Measurements from ENCODE around the gene MDGA2.
"Not testable (repeated sequence)": the region's sequence is repeated elsewhere in the genome, so short reads cannot be mapped to it uniquely, and the experiment has no call there.

Gene MDGA2

DNA sequence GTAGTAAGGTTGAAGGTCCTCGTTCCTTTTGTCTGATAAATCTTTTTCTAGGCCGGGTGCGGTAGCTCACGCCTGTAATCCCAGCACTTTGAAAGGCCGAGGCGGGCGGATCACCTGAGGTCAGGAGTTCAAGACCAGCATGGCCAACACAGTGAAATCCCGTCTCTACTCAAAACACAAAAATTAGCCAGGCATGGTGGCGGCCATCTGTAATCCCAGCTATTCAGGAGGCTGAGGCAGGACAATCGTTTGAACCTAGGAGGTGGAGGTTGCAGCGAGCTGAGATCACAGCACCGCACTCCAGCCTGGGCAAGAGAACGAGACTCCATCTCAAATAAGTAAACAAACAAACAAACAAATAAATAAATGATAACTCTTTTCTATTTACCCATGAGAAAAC, 51.3 kb downstream of the MDGA2 start:
- in situ Hi-C loops (cut with HindIII; ENCODE audit: low sequenced_read_pairs), result not testable (repeated sequence)

DNA sequence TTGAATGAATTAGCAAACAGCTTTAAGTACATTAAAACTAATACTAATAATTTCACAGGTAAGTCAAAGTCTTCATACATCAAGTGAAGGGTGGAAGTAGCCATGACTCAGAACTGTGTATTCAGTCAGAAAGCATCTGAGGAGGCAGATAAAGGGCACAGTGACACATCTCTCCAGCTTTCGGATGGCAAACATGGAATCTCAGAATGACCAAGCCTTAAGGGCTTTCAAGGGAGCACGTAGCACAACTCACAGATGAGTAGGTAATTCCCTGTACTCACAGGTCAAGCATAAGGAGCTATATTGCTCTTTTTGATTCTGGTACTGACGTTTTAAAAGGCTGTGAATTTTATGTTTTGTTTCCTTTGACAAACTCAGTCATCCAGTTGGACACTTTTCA, 56.0 kb downstream of the MDGA2 start:
- in situ Hi-C loops (cut with HindIII; ENCODE audit: low sequenced_read_pairs), result no loop called here

DNA sequence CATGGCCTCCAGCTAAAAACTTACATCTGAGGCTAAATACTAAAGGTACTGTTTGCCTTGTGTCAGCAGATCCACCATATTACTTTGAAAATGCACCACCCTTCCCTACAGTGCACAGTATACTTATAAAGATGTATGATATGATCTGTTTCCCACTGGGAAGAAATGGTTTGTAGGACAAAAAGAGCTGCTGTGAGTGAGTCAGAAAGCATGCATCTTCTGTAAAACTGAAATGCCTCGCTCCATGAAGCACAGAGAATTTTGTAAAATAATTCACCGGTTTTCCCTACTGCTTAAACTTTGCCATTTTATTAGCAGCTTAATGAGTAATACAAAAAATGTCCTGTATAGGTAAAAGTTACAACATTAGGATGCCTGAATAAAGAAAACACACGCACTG, 68.8 kb downstream of the MDGA2 start:
- in situ Hi-C loops (cut with HindIII; ENCODE audit: low sequenced_read_pairs), result no loop called here

DNA sequence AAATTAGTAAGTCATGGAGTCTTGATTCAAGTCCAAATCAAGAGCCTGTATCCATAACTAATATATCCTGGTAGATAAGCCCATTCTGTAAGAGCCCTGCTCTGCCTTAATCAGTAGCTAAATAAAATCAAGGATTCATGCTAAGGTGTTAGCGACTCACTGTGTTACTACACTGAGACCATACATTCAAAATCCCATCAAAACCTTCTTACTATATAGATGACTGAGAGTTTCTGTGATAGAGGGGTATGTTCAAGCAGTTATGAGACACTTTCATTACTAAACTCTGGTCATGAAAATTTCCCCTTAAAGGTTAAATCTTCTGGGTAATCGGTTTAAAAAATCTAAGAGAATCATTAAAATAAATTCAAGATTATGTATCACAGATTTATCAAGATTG, 78.5 kb downstream of the MDGA2 start:
- in situ Hi-C loops (cut with HindIII; ENCODE audit: low sequenced_read_pairs), result no loop called here

DNA sequence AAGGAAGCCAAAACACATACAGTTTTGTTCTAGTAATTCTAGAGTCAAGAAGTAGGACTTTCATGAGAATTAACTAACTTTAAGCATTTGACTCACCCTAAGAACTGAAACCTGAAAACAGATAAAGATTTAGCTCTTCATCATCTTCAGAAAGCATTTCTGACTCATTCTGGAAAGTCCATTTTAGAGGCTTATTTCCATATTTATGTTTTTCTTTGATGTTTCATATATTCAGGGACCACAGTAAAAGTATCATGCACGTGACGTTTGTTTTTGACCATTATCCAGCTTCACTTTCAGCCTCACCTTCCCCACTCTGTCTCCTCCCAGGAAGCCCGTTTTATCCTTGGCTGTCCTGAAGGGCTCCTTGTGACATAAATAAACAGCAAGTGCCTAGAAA, 79.2 kb downstream of the MDGA2 start:
- in situ Hi-C loops (cut with HindIII; ENCODE audit: low sequenced_read_pairs), result no loop called here

DNA sequence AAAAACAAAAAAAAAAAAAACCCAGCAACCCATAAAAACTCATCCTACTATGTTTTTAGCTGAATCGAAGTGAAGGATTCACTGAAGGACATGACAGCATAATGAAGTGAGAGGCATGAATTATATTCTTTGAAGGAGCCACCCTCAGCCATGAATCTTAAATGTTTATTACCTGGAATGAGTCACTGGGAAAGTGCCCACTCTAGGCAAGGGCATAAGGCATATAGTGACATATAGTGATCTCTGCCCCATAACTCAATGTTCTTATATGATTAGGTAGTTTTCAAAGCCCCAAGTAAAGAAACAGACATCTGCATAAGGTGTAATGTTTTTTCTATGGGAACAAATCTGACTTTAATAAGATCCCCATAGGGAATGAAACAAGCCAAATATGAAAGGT, 79.9 kb downstream of the MDGA2 start:
- in situ Hi-C loops (cut with HindIII; ENCODE audit: low sequenced_read_pairs), result no loop called here

DNA sequence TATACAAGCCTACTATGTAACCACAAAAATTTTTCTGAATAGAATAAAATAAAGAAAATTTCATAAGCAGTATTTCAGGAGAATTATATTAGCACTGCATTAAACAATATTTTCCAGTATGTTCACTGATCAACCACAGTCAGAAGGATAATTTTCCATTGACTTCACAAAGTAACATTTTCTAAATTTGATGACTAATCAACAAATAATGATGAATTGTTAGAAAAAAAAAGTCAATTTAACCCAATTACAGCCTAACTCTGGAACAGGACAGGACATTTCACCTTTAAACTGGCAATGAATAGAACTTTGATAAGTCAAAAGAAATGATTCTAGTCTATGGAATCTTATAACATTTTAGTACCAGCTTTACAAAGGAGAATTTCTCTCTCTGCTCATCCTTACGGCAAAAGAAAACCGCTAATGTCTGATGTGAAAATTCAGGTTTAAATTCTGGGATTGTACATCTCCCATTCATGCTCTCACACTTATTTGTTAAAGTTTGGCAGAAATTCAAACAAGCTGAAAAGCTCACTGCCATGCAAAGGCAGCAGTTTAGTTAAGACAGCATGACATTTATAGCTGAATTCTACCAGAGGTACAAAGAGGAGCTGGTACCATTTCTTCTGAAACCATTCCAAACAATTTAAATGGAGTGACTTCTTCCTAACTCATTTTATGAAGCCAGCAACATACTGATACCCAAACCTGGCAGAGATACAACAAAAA, 84.5 kb downstream of the MDGA2 start:
- in situ Hi-C loops (cut with HindIII; ENCODE audit: low sequenced_read_pairs), result no loop called here

DNA sequence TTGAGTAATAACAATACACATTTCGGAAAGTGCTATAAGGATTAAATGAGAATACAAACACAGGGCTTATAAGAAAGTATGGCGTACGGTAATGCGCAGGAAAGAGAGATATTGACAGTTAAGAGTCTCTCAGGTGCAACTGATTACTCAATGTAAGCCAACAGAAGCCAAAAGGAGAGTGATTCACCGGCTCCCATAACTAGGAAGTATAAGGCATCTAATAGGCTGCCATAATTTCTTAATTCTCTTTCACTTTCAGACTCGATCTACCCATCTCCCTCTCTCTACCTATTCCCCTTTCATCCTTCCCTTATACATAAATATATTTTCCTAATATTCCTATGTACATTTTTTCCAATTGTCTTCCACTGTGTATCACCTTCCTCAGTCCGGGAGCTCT, 90.0 kb downstream of the MDGA2 start:
- in situ Hi-C loops (cut with HindIII; ENCODE audit: low sequenced_read_pairs), result no loop called here

DNA sequence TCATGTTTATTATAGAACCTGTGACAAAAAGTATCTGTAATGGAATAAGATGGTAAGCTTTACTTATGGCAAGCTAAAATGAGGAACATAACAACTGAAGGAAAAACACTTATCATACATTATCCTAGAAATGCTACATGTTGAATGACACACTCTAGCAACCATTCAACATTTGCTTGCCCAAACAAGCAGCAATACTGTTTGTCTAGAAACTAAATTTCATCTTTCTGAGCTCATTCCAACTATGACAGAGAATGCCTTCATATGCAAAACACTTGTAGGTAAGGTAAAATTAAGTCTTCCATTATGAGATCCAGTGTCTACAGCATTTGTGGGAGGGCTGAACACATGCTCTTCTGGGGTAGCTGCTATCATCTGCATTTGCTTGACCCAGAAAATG, 108.1 kb downstream of the MDGA2 start:
- in situ Hi-C loops (cut with HindIII; ENCODE audit: low sequenced_read_pairs), result no loop called here

DNA sequence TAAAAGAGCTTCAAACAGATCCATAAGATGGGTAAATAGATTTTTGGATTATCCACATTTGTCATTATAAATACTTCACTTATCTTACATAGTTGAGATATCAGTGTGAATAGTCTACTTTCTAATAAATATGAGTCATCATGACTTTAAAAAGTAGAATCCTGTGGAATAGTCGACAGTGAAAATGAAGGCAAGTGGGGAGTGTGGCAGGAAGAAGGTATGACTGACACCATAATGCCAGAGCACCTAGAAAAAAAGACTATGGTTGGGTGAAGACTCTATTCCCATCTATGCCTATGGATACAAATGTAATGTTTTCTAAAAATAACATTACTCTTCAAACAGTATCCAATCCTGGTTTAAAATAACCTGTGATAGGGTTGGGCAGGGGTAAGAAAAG, 117.5 kb downstream of the MDGA2 start:
- in situ Hi-C loops (cut with HindIII; ENCODE audit: low sequenced_read_pairs), result no loop called here

DNA sequence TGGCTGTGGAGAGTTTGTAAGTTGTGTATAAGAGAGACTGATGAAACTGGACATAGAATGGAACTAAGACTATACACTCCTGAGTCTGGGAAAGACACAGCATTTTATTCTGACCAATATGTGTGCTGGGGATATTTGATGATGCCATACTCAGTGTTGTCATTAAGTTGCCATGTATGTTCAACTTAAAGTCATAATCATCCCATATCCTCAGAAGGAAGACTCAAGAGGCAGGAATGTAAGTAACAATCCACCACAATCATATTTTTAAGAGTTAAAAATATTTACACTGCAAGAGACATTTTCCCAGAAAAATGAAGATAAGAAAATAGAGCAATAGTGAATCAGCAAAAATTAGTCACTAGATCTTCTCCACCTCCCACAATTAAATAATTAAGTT, 120.1 kb downstream of the MDGA2 start:
- in situ Hi-C loops (cut with HindIII; ENCODE audit: low sequenced_read_pairs), result no loop called here

DNA sequence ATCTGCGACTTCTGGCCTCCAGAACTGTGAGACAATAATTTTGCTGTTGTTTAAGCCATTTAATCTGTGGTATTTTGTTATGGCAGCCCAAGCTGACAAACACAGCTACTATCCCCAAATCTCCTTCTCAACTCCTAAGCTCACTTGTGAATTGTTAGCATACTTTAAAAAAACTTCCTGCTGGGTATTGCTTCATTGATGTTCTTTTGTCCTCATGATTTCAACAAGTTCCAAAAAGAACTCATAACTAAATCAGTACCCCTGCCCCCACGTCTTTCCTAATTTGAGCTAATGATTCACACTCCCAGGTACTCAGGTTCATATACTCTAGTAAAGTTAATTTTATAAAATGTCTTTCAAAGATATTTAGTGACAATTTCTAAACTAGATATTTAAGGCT, 125.5 kb downstream of the MDGA2 start:
- in situ Hi-C loops (cut with HindIII; ENCODE audit: low sequenced_read_pairs), result no loop called here

DNA sequence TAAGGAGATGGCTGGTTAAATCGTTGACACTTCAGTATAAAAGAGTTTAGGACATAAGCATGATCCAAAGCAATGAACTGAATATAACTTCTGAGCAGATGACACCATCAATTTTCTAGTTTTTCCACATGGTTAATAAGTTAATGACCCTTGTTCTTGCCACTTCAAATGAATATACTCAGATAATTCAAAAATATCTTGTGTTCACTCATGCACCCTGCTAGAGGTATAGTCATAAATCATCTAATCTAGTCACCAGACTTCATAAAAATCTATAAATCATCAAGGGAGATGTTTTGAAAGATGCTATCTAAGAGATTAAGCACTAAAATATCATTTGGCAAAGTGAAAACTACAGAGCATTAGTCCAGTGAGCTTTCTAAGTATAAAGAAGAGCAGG, 131.9 kb downstream of the MDGA2 start:
- in situ Hi-C loops (cut with HindIII; ENCODE audit: low sequenced_read_pairs), result no loop called here

DNA sequence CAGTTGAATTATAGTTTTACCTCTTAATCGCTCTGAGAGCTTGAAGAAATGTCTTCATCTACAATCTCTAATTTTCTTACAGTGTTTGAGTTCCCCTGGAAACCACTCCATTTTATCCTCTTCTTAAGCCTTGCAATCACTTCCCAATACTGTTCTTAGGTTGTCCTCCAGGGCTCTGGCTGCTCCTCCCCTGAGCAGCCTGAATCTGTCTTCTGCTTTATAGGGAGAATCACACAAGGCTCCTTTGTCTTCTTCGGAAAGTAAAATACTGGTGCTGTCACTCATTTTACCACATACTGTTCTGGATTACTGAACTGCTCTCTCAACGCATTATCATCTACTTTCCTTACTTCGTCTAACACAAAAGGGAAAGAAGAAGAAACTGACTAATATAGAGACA, 133.7 kb downstream of the MDGA2 start:
- in situ Hi-C loops (cut with HindIII; ENCODE audit: low sequenced_read_pairs), result no loop called here

DNA sequence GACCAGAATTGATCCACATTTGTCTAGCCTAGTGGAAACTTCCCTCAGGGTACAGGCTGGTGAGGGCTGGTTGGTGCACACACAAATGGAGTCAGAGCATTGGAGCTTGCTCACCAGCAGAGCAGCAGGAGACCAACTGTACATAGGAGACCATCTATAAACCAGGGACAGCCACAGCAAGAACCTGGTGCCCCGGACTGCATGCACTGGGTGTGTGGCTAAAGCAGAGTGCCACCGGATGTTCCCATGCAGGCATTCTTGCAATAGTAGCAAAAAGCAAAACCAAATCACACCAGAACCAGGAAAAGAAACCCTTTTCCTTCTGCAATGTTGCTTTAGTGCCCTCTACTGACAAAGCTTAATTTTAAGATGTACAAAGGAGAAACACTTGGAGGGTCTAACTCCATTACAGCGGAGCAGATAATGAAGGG, 136.4 kb downstream of the MDGA2 start:
- in situ Hi-C loops (cut with HindIII; ENCODE audit: low sequenced_read_pairs), result no loop called here

DNA sequence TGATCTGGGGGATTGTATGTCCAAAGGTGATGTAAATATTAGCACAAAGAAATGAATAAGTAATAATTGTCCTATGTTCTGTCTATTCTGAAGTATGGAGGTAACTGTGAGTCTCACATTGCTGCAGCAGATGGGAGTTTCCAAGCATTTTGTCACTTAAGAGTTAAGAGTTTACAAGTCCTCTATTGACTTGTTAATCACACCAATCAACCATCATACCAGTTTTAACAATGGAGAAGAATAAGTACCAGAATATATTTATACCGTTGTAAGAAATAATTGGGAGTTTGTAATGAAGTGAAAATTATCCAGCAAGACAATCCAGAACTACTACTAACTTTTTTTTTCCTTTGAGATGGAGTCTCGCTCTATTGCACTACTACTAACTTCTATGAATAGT, 139.1 kb downstream of the MDGA2 start:
- in situ Hi-C loops (cut with HindIII; ENCODE audit: low sequenced_read_pairs), result no loop called here

DNA sequence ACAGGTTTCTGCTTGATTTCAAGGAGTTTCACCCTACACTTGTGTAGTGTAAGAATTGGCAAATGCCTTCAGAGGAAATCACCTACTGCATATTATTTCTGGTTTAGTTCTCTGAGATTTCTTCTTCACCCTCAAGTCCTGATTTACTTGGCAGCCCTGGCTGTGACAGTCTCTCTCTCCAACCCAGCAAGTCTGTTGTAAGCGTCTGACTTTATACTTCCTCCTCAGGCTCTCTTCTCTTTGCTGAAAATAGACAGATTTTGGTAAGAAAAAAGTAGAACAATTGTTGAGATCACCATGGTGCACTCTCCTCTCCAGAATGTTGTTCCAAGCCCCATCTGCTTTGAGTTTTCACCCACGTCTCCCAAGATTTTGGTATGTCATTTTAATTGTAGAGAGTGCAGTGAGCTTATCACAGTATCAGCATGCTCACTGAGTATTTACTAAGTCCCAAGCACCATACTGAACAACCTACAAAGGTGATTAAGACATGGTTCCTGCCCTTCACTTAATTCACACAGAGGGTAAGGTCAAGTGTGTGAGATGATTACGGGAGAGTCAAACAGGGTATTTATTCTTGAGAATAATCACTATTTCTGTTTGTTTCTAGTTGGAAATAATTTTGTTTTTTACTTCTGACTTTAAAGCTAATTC, 148.7 kb downstream of the MDGA2 start:
- in situ Hi-C loops (cut with HindIII; ENCODE audit: low sequenced_read_pairs), result no loop called here

DNA sequence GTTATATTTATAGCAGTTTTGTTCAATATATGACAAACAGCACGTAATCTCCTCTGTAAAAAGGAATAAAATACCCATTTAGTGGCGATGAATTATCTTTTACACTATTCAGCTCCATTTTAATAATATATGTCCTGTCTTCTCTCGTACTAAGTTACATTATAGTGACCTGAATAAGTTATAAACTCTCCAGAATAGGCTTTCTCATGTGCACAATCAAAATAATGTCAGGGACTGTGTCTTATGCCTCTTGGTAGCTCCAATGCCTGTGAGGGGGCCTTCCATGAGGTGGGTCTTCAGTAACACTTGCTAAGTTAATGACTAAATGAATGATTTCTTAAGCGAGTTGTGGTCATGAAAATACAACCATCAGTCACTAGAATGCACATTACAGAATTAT, 150.9 kb downstream of the MDGA2 start:
- in situ Hi-C loops (cut with HindIII; ENCODE audit: low sequenced_read_pairs), result no loop called here

DNA sequence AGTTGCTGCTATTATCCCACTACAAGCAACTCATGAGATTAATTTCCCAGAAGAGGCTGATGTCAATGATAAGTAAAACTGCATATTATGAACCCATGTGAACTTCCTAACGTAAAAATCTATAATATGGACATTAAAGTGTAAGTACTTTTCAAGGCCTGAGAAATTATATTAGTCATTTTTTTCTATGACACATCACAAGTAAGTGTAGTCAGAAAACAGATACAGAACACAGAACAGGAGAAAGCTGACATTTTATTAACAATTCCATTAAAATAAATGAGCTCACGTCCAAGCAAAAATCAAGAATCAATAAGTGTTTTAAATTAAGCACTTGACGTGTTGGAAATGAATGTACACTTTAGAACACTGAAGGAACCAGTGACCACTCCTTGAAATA, 155.0 kb downstream of the MDGA2 start:
- in situ Hi-C loops (cut with HindIII; ENCODE audit: low sequenced_read_pairs), result no loop called here

DNA sequence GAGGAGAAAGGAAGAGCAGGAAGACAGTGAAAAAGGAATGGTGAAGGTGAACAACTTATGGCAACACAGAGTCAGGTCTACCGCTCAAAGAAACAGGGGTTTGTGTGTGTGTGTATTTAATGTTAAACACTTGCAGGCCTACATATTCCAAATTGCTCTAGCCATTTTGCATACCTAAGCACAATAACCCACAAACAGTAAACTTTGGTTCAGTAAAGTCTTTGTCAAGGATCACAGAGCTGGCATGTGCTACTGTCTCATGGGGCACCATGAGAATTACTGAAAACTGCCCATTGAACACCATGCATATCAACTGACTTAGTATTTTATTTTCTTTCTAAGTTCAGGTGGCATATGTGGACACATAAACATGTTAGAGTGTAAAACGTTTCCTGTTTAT, 163.6 kb downstream of the MDGA2 start:
- in situ Hi-C loops (cut with HindIII; ENCODE audit: low sequenced_read_pairs), result no loop called here

DNA sequence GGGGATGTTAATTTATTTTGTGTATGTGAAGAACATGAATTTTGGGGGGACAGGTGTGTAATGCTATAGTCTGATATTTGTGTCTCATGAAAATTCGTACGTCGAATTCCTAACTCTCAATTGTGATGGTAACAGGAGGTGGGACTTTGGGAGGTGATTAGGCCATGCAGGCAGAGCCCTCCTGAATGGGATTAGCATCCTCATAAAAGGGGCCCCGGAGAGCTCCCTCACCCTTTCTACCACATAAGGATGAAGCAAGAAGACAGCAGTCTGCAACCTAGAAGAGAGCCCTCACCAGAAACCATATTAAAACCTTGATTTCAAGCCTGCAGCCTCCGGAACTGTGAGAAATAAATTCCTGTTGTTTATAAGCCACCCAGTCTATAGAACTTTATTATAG, 165.4 kb downstream of the MDGA2 start:
- in situ Hi-C loops (cut with HindIII; ENCODE audit: low sequenced_read_pairs), result no loop called here

DNA sequence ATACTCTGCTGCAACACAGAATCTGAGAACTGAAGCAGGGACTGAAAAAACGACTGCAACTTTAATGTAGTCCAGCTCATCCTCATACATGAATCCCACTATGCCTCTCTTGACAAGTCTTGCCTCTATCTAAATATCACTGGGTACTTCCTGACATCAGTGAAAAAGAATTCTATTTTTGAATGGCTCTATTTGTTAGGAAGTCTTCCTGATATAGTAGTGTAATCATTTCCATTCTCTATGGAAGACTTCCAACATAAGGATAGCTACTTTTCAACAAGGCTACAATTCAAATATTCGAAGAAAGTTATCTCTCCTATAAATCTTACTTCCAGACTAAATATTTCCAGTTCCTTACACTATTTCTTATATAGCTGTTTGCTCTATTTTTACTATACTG, 167.5 kb downstream of the MDGA2 start:
- in situ Hi-C loops (cut with HindIII; ENCODE audit: low sequenced_read_pairs), result no loop called here

DNA sequence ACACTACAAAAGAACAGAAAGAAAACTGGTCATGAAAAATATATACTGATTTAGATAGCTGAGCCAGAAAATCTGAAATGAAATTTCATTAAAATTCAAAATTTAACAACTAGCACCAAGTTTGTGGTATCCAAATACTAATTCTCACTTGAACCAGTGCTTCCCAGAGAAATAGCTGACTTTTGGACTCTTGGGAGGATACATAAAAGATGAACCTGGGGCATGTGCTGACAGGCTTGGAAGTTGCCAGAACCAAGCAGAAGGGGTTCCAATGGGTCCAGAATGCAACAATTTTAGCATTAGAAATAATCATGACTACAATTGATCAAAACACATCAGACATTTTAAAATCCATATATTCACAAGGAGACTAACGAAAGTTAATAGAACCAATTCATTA, 175.0 kb downstream of the MDGA2 start:
- in situ Hi-C loops (cut with HindIII; ENCODE audit: low sequenced_read_pairs), result no loop called here
